Testis (tissue), 3 donors: ENCODE results near the gene TSPAN33. TPM values are rescaled to one million over a fixed set of nuclear protein-coding genes. Genes with fewer than 3 reads are reported as not detected.

Experiments used
- DNase-seq: peaks from one replicate; pipeline ENCODE4 v3.0.0-alpha.2; 2019
- H3K27ac ChIP-seq, 2 donors: fragments of 200-600 bp; sonication (generic); one replicate each; pipeline ENCODE4 v1.5.1; 2019
- H3K27me3 ChIP-seq: fragments of 200-600 bp; sonication (generic); one replicate; pipeline ENCODE4 v1.5.1; 2019
- H3K36me3 ChIP-seq: fragments of 200-600 bp; sonication (generic); one replicate; pipeline ENCODE4 v1.5.1; 2017; ENCODE audit warnings: low read depth; ENCODE audit errors: missing control alignments
- H3K4me1 ChIP-seq: fragments of 200-600 bp; sonication (generic); one replicate; pipeline ENCODE4 v1.5.1; 2019
- H3K4me3 ChIP-seq, 2 donors: fragments of 200-600 bp; sonication (generic); one replicate each; pipeline ENCODE4 v1.5.1; 2017 to 2019
- H3K9me3 ChIP-seq: fragments of 200-600 bp; sonication (generic); one replicate; pipeline ENCODE4 v1.5.1; 2017
- CTCF ChIP-seq, 3 experiments: fragments of 450-650 bp in 2 of 3; fragments of 200-600 bp in 1 of 3; sonication (generic) in 1 of 3; IDR thresholded peaks; one replicate each; pipeline ENCODE4 v1.5.1; 2016 to 2019; ENCODE audit warnings: antibody characterized with exemption in 3 of 3, mild to moderate bottlenecking in 2 of 3, moderate library complexity in 1 of 3
- POLR2A ChIP-seq: fragments of 450-650 bp; IDR thresholded peaks from one replicate; pipeline ENCODE4 v1.6.1; 2017; ENCODE audit warnings: antibody characterized with exemption, mild to moderate bottlenecking, moderate library complexity
- WGBS, 2 donors: methylation state at CpG; one replicate each; pipeline ENCODE4 v1.1.5; 2018; 5-methylcytosine and 5-hydroxymethylcytosine counted together
- intact Hi-C: fragments of 100-400 bp; cut with DNase I; formaldehyde crosslinking; loops from one replicate; pipeline ENCODE4 v1.15.1; 2023; ENCODE audit warnings: low total_unique reads
- polyA plus RNA-seq: library from polyadenylated mRNA; stranded (reverse); fragments of 350-450 nt; fragmentation: Illumina TruSeq; extraction: RNeasy Lipid Tissue Mini Kit (QIAGEN cat#74804); gene quantifications from one replicate; pipeline ENCODE4 v1.2.3, GENCODE V29; 2014; ENCODE audit warnings: low read depth, low replicate concordance; ENCODE audit not compliant: insufficient read depth
- total RNA-seq, 2 donors: library from RNA; depleted of rRNA; stranded (reverse); fragments of >200 nt; gene quantifications; one replicate each; pipeline ENCODE4 v1.2.3, GENCODE V29; 2016

Gene TSPAN33
- total and polyA plus RNA-seq, 3 donors from 2014 or later, result 25.7 to 35.9 (median 35.7) TPM

DNA sequence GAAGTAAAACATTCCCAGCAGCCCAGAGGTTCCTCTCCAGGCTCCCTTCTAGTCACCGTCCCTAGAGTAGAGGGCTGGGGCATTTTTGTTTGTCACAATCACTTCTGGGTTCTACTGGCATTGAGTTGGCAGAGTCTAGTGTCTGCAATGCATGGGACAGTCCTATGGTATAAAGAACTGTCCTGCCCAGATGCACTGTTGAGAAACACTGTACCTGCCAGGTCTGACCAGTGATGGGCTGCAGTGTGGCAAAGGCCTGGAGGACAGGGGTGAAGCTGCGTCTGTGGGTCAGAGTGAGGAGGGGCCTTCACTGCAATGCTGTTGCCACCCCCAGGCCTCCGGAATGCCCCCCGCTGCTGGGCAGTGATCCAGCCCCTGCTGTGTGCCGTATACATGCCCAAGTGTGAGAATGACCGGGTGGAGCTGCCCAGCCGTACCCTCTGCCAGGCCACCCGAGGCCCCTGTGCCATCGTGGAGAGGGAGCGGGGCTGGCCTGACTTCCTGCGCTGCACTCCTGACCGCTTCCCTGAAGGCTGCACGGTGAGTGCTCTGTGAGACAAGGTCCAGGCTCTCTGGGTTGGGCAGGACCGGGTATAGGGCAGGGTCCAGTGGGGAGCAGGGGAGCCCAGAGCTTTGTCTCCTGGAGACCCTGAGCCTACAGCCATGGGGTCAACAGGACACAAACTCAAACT lies 58.7 kb downstream of the TSPAN33 start:
- intact Hi-C loops, result no loop called here
- Histone ChIP-seq H3K9me3 (no peaks in the 10 kb centered on the region), H3K4me3 (no peak overlapping the region), H3K27ac (no peak overlapping the region), H3K36me3 (no peaks in the 10 kb centered on the region), H3K4me1 (no peaks in the 10 kb centered on the region), H3K27me3 (no peaks in the 10 kb centered on the region)
- TF ChIP-seq POLR2A, result no peak
- TF ChIP-seq CTCF (IDR thresholded peaks at IDR 0.05), result no peak
- WGBS, 2 donors, result 60 to 92% methylated on average over 2 to 14 of the region's 14 CpGs
- no peak for DNase-seq

DNA sequence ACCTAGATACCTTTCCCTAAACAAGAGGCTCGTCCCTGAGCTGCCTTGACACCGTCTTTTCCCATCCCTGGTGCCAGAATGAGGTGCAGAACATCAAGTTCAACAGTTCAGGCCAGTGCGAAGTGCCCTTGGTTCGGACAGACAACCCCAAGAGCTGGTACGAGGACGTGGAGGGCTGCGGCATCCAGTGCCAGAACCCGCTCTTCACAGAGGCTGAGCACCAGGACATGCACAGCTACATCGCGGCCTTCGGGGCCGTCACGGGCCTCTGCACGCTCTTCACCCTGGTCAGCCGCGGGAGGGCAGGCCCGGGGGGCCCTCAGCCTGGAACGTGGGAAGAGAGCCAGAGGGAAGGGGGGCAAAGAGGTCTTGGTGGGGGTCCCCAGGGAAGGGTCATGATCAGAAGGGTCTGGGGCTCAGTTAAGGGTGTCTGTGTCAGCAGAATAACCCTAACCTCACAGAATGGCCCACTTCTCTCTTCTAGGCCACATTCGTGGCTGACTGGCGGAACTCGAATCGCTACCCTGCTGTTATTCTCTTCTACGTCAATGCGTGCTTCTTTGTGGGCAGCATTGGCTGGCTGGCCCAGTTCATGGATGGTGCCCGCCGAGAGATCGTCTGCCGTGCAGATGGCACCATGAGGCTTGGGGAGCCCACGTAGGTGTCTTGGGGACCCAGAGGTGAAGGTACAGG lies 60.8 kb downstream of the TSPAN33 start:
- 86 to 90% methylated on average over 27 to 29 of the region's 29 CpGs for WGBS, 2 donors
- no peak for DNase-seq
- TF ChIP-seq CTCF (IDR thresholded peaks at IDR 0.05), result no peak
- no peak for TF ChIP-seq POLR2A

DNA sequence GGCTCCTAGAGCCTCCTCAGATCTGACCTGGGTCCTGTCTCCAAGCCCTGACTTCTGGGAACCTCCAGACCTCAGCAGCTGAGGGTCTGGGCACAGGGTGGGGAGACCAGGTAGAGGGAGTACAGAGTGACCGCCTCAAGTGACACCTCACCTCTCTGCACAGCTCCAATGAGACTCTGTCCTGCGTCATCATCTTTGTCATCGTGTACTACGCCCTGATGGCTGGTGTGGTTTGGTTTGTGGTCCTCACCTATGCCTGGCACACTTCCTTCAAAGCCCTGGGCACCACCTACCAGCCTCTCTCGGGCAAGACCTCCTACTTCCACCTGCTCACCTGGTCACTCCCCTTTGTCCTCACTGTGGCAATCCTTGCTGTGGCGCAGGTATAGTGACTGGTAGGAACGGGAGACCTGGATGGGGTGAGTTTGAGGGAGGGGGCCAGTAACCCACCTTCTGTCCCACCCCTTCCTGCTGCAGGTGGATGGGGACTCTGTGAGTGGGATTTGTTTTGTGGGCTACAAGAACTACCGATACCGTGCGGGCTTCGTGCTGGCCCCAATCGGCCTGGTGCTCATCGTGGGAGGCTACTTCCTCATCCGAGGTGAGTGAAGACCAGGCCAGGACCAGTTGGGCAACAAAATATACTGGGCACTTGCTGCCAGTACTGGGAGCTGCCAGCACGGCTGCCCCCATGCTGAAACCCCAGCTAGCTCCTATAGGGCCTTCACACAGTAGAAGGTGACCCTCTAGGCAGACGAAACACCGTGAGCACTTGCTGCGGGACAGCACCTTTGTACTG lies 61.7 kb downstream of the TSPAN33 start:
- no peak for DNase-seq
- H3K27ac ChIP-seq, result no peak overlapping the region
- 93 to 95% methylated on average over 12 to 18 of the region's 18 CpGs for WGBS, 2 donors
- H3K4me1 ChIP-seq, result peaks cover 6% of the 10 kb centered on the region
- no peak for TF ChIP-seq POLR2A
- intact Hi-C loops, result no loop called here
- H3K4me3 ChIP-seq, result no peak overlapping the region
- no peaks in the 10 kb centered on the region for H3K36me3 ChIP-seq
- H3K27me3 ChIP-seq, result no peaks in the 10 kb centered on the region
- no peaks in the 10 kb centered on the region for H3K9me3 ChIP-seq

More for the DNA sequence above, 60.8 kb downstream of the TSPAN33 start:
- no peak overlapping the region for H3K4me3 ChIP-seq
- intact Hi-C loops, result no loop called here
- no peaks in the 10 kb centered on the region for H3K36me3 ChIP-seq
- no peaks in the 10 kb centered on the region for H3K27me3 ChIP-seq
- peaks cover under 1% of the 10 kb centered on the region for H3K4me1 ChIP-seq
- H3K27ac ChIP-seq, result no peak overlapping the region
- no peaks in the 10 kb centered on the region for H3K9me3 ChIP-seq

DNA sequence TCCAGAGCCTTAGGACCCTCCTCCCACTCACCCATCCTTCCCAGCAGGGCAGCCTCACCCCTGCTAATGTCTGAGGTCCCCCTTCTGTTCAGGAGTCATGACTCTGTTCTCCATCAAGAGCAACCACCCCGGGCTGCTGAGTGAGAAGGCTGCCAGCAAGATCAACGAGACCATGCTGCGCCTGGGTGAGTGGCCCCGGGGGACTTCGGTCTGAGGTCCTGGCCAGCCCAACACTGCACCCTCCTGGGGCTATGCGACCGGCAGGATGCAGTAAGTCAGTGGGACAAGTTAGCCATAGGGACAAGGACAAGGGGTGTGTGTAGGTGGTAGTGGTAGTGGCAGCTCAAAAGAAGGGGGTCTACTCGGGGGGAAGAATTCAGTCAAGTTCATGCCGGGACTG lies 64.2 kb downstream of the TSPAN33 start:
- peaks cover 6% of the 10 kb centered on the region for H3K4me1 ChIP-seq
- no peaks in the 10 kb centered on the region for H3K27me3 ChIP-seq
- H3K4me3 ChIP-seq, result no peak overlapping the region
- TF ChIP-seq CTCF (IDR thresholded peaks at IDR 0.05) (no peak), POLR2A (no peak)
- no peaks in the 10 kb centered on the region for H3K9me3 ChIP-seq
- WGBS, 2 donors, result 50 to 53% methylated on average over 9 of the region's 9 CpGs
- no peak overlapping the region for H3K27ac ChIP-seq
- no peak for DNase-seq
- H3K36me3 ChIP-seq, result no peaks in the 10 kb centered on the region
- intact Hi-C loops, result no loop called here
